CD4-positive, alpha-beta T cell treated with Interleukin-6 at 100 ng/mL for 8 hours (primary cell): ENCODE data around the gene LRP1.
"Not testable (repeated sequence)": the region's sequence is repeated elsewhere in the genome, so short reads cannot be mapped to it uniquely, and the experiment has no call there.

Source experiments
- DNase-seq: peaks from one replicate; pipeline ENCODE4 v3.0.0-alpha.2; 2020; ENCODE audit warnings: mixed read lengths, low spot score

Gene LRP1

GRCh38 chr12:57112492-57113294 lies 15.6 kb upstream of the LRP1 start:
- no peak for DNase-seq

GRCh38 chr12:57116580-57117281 lies 11.6 kb upstream of the LRP1 start:
- DNase-seq, result no peak

GRCh38 chr12:57118711-57119271 lies 9.5 kb upstream of the LRP1 start:
- no peak for DNase-seq

- DNase-seq, result no peak
These were observed 8.8 kb upstream of the LRP1 start for GRCh38 chr12:57119294-57120085.

GRCh38 chr12:57120718-57121117 lies 7.6 kb upstream of the LRP1 start:
- DNase-seq, result not testable (repeated sequence)

- DNase-seq, result no peak
These were observed 4.5 kb upstream of the LRP1 start for GRCh38 chr12:57123813-57124212.

- peak; percentile 81 for DNase-seq
These were observed 3.9 kb upstream of the LRP1 start for GRCh38 chr12:57124261-57124877.

GRCh38 chr12:57126061-57126460 lies 2.2 kb upstream of the LRP1 start:
- no peak for DNase-seq

GRCh38 chr12:57126561-57126960 lies 1.7 kb upstream of the LRP1 start:
- no peak for DNase-seq

- DNase-seq, result peak; percentile 65
These were observed 1.1 kb upstream of the LRP1 start for GRCh38 chr12:57127101-57127725.

GRCh38 chr12:57128519-57129247 lies 400 bp downstream of the LRP1 start:
- no peak for DNase-seq

- DNase-seq, result no peak
These were observed 1.1 kb downstream of the LRP1 start for GRCh38 chr12:57129321-57129842.

GRCh38 chr12:57129889-57130288 lies 1.6 kb downstream of the LRP1 start:
- no peak for DNase-seq

GRCh38 chr12:57130941-57131340 lies 2.7 kb downstream of the LRP1 start:
- no peak for DNase-seq

- DNase-seq, result no peak
These were observed 3.8 kb downstream of the LRP1 start for GRCh38 chr12:57131896-57132744.

- no peak for DNase-seq
These were observed 4.8 kb downstream of the LRP1 start for GRCh38 chr12:57133013-57133569.

GRCh38 chr12:57133916-57134315 lies 5.6 kb downstream of the LRP1 start:
- DNase-seq, result no peak

- DNase-seq, result no peak
These were observed 6.7 kb downstream of the LRP1 start for GRCh38 chr12:57134949-57135348.
